Measurements from ENCODE around the gene EMC1. TPM values are rescaled to one million over a fixed set of nuclear protein-coding genes. Genes with fewer than 3 reads are reported as not detected.

EMC1 gene
- total RNA-seq, 2 experiments from 2014 or later, result 21.9 to 22.2 TPM

DNA sequence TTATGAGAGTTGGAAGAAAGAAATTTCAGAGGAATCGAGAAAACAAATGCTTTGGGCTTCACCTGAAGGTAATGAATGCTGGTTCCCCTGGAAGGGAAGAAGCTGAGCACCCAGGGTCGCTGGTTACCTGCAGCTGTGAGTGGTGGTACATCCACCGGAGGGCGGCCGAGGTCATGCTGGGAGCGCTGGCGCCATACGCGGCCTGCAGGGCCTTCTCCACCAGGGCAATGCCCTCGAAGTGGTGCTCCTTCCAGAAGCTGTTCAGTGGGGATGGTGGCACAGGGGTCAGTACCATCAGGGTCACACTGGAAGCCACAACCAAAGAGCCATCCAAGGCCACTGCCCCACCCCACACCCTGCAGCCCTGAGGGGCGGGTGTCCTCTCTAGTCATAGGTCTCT is 17.1 kb upstream of the EMC1 start:
- intact Hi-C loops (cut with DNase I, micrococcal nuclease), result no loop called here
- no peaks in the 10 kb centered on the region for H3K36me3 ChIP-seq (ENCODE audit: insufficient read depth, low read length)
- POLR2A ChIA-PET, result no interaction called here
- H3K27me3 ChIP-seq (ENCODE audit: control insufficient read depth in 1 of 2, insufficient read depth in 2 of 2, low read length in 2 of 2), result peaks cover 5 to 10% of the 10 kb centered on the region in 2 experiments
- no peaks in the 10 kb centered on the region for H3K4me1 ChIP-seq (ENCODE audit: insufficient read depth, low read length)
- no peak overlapping the region for H3K27ac Mint-ChIP-seq
- no peak for TF ChIP-seq CTCF (IDR thresholded peaks at IDR 0.05)
- DNase-seq (no peak), ATAC-seq (ENCODE audit: poor library complexity) (no peak)
- H3K27ac ChIP-seq (ENCODE audit: low read depth in 1 of 2, low read length in 2 of 2), result no peak overlapping the region
- no peaks in the 10 kb centered on the region for H3K4me1 Mint-ChIP-seq (ENCODE audit: low read depth)
- CTCF ChIA-PET, result no interaction called here
- H3K9me3 ChIP-seq (ENCODE audit: control insufficient read depth in 1 of 2, insufficient read depth in 1 of 2, low read length in 2 of 2), result no peaks in the 10 kb centered on the region
- H3K4me3 Mint-ChIP-seq, result no peak overlapping the region
- H3K9me3 Mint-ChIP-seq, result no peaks in the 10 kb centered on the region
- H3K36me3 Mint-ChIP-seq (ENCODE audit: low read depth), result peaks cover 11% of the 10 kb centered on the region
- H3K4me3 ChIP-seq (ENCODE audit: low read length), result no peak overlapping the region
- peaks cover 15% of the 10 kb centered on the region for H3K27me3 Mint-ChIP-seq

DNA sequence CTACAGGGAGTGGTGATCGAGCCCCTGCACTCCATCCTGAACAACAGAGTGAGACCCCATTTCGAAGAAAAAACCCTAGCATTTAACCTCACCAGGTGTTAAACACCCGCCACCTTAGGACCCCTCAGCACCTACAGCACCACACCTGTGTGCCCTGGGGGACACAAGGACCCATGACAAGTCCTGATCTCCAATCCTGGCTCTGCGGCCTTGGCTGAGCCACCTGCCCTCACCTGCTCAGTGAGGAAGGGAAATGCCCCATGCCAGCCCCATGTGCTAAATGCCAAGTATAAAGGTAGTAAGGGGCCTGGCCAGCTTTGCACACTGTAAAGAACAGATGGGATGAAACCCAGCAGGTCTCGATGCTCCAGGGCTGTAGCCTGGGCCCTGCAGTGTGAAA is 11.4 kb upstream of the EMC1 start:
- no peak for TF ChIP-seq CTCF (IDR thresholded peaks at IDR 0.05)
- ChIA-PET POLR2A (no interaction called here), CTCF (no interaction called here)
- Histone ChIP-seq H3K36me3 (ENCODE audit: insufficient read depth, low read length) (peaks cover 26% of the 10 kb centered on the region), H3K27me3 (ENCODE audit: control insufficient read depth in 1 of 2, insufficient read depth in 2 of 2, low read length in 2 of 2) (no peaks in the 10 kb centered on the region), H3K9me3 (ENCODE audit: control insufficient read depth in 1 of 2, insufficient read depth in 1 of 2, low read length in 2 of 2) (no peaks in the 10 kb centered on the region), H3K27ac (ENCODE audit: low read depth in 1 of 2, low read length in 2 of 2) (no peak overlapping the region), H3K4me3 (ENCODE audit: low read length) (no peak overlapping the region), H3K4me1 (ENCODE audit: insufficient read depth, low read length) (no peaks in the 10 kb centered on the region)
- H3K4me1 Mint-ChIP-seq (ENCODE audit: low read depth), result no peaks in the 10 kb centered on the region
- no peaks in the 10 kb centered on the region for H3K9me3 Mint-ChIP-seq
- no peak for ATAC-seq (ENCODE audit: poor library complexity)
- intact Hi-C loops (cut with DNase I, micrococcal nuclease), result no loop called here
- H3K4me3 Mint-ChIP-seq, result no peak overlapping the region
- no peak overlapping the region for H3K27ac Mint-ChIP-seq
- H3K36me3 Mint-ChIP-seq (ENCODE audit: low read depth), result peaks cover 22% of the 10 kb centered on the region
- H3K27me3 Mint-ChIP-seq, result no peaks in the 10 kb centered on the region
- DNase-seq, result no peak

GRCh38 chr1:19262047-19262446 is 10.7 kb upstream of the EMC1 start:
- H3K9me3 Mint-ChIP-seq, result no peaks in the 10 kb centered on the region
- intact Hi-C loops (cut with DNase I, micrococcal nuclease), result no loop called here
- peaks cover 32% of the 10 kb centered on the region for H3K36me3 ChIP-seq (ENCODE audit: insufficient read depth, low read length)
- H3K27ac Mint-ChIP-seq, result no peak overlapping the region
- ChIA-PET CTCF (interaction anchor here (0.7 kb wide), 1 partner anchor 17 kb away, joined by 3 read pairs; no protein-coding TSS in a partner anchor), POLR2A (interaction anchor here (1.5 kb wide), 1 partner anchor 11 kb away, joined by 4 read pairs; the partner anchor contains the start of genes EMC1 and MRTO4)
- ATAC-seq (ENCODE audit: poor library complexity) (no peak), DNase-seq (no peak)
- H3K4me1 Mint-ChIP-seq (ENCODE audit: low read depth), result peaks cover 2% of the 10 kb centered on the region
- no peak overlapping the region for H3K4me3 Mint-ChIP-seq
- H3K36me3 Mint-ChIP-seq (ENCODE audit: low read depth), result peaks cover 29% of the 10 kb centered on the region
- no peaks in the 10 kb centered on the region for H3K27me3 ChIP-seq (ENCODE audit: control insufficient read depth in 1 of 2, insufficient read depth in 2 of 2, low read length in 2 of 2)
- no peak for TF ChIP-seq CTCF (IDR thresholded peaks at IDR 0.05)
- no peak overlapping the region for H3K4me3 ChIP-seq (ENCODE audit: low read length)
- no peak overlapping the region for H3K27ac ChIP-seq (ENCODE audit: low read depth in 1 of 2, low read length in 2 of 2)
- H3K4me1 ChIP-seq (ENCODE audit: insufficient read depth, low read length), result no peaks in the 10 kb centered on the region
- no peaks in the 10 kb centered on the region for H3K27me3 Mint-ChIP-seq
- H3K9me3 ChIP-seq (ENCODE audit: control insufficient read depth in 1 of 2, insufficient read depth in 1 of 2, low read length in 2 of 2), result no peaks in the 10 kb centered on the region

Measured in CD4-positive, alpha-beta T cell (primary cell).